ENCODE data around the gene PIEZO1. TPM values are rescaled to one million over a fixed set of nuclear protein-coding genes. Genes with fewer than 3 reads are reported as not detected.

Gene PIEZO1
- total and polyA plus RNA-seq, 9 of the 15 experiments (the other 6 are each of a cell fraction or from before 2014, with no cell fraction given) = 3.6 to 432 (median 131) TPM

DNA sequence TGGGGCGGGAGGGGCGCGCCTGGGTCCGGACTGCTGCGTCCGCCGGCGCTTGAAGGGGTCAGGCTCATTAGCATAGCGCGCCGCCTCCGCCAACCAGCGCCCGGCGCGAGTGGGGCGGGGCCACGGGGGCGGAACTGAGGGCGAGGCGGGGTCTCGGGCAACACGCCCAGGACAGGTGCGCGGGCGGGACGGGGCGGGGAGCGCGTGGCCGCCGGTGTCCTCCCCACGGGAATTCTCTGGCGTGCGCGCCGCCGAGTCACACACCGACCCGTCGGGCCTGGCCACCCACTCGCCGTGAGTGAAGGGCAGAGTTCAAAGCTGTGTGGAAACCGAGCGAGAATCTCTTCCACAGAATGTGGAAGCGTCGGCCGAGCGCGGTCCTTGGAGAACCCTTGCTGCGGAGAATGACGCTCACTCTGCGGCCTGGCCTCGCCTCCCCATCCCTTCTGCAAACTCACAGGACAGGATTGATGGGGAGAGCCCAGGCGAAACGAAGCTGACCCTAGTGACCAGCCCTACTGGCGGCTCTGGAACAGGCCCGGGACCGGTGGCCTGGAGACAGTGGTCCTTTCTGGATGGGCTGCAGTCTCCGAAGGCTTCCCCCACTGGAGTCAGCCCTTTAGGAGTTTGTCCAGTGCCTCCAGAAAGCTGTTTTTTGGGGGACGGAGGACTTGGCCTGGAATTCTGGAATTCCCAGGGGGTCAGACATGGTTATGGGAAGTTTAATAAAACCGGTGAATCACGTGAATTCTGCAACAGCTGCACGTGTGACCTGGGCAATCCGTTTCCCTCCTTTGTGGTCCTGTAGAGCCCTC, 98.4 kb downstream of the PIEZO1 start, which contains the start of gene SNAI3 (continued):
- TF ChIP-seq, protein P1, sequence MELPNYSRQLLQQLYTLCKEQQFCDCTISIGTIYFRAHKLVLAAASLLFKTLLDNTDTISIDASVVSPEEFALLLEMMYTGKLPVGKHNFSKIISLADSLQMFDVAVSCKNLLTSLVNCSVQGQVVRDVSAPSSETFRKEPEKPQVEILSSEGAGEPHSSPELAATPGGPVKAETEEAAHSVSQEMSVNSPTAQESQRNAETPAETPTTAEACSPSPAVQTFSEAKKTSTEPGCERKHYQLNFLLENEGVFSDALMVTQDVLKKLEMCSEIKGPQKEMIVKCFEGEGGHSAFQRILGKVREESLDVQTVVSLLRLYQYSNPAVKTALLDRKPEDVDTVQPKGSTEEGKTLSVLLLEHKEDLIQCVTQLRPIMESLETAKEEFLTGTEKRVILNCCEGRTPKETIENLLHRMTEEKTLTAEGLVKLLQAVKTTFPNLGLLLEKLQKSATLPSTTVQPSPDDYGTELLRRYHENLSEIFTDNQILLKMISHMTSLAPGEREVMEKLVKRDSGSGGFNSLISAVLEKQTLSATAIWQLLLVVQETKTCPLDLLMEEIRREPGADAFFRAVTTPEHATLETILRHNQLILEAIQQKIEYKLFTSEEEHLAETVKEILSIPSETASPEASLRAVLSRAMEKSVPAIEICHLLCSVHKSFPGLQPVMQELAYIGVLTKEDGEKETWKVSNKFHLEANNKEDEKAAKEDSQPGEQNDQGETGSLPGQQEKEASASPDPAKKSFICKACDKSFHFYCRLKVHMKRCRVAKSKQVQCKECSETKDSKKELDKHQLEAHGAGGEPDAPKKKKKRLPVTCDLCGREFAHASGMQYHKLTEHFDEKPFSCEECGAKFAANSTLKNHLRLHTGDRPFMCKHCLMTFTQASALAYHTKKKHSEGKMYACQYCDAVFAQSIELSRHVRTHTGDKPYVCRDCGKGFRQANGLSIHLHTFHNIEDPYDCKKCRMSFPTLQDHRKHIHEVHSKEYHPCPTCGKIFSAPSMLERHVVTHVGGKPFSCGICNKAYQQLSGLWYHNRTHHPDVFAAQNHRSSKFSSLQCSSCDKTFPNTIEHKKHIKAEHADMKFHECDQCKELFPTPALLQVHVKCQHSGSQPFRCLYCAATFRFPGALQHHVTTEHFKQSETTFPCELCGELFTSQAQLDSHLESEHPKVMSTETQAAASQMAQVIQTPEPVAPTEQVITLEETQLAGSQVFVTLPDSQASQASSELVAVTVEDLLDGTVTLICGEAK (IDR thresholded peaks at IDR 0.05) = no peak
- TF ChIP-seq, protein P1 (CRISPR knock-in tag; IDR thresholded peaks at IDR 0.05) = no peak
- peak; percentile 81 for TF ChIP-seq CXXC5 (CRISPR knock-in tag; IDR thresholded peaks at IDR 0.05)
- TF ChIP-seq, protein P2, sequence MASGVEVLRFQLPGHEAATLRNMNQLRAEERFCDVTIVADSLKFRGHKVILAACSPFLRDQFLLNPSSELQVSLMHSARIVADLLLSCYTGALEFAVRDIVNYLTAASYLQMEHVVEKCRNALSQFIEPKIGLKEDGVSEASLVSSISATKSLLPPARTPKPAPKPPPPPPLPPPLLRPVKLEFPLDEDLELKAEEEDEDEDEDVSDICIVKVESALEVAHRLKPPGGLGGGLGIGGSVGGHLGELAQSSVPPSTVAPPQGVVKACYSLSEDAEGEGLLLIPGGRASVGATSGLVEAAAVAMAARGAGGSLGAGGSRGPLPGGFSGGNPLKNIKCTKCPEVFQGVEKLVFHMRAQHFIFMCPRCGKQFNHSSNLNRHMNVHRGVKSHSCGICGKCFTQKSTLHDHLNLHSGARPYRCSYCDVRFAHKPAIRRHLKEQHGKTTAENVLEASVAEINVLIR (CRISPR knock-in tag; IDR thresholded peaks at IDR 0.05) = no peak
- no peak for TF ChIP-seq ZFP30 (CRISPR knock-in tag; IDR thresholded peaks at IDR 0.05; ENCODE audit: borderline replicate concordance)
- 0 out of 2 replicates have a peak, but pooled peaks have one; percentile 25 for TF ChIP-seq SOX6 (IDR thresholded peaks at IDR 0.05)
- peak; percentile 63 for TF ChIP-seq KDM5B (IDR thresholded peaks at IDR 0.05; ENCODE audit: insufficient replicate concordance, low read depth, low read length)
- TF ChIP-seq ZFP36 (IDR thresholded peaks at IDR 0.05; ENCODE audit: low read depth, low read length, partially characterized antibody) = no peak
- no peak for TF ChIP-seq STAG1 (CRISPR knock-in tag; IDR thresholded peaks at IDR 0.05; ENCODE audit: borderline replicate concordance)
- TF ChIP-seq, protein P3, sequence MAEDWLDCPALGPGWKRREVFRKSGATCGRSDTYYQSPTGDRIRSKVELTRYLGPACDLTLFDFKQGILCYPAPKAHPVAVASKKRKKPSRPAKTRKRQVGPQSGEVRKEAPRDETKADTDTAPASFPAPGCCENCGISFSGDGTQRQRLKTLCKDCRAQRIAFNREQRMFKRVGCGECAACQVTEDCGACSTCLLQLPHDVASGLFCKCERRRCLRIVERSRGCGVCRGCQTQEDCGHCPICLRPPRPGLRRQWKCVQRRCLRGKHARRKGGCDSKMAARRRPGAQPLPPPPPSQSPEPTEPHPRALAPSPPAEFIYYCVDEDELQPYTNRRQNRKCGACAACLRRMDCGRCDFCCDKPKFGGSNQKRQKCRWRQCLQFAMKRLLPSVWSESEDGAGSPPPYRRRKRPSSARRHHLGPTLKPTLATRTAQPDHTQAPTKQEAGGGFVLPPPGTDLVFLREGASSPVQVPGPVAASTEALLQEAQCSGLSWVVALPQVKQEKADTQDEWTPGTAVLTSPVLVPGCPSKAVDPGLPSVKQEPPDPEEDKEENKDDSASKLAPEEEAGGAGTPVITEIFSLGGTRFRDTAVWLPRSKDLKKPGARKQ (CRISPR knock-in tag; IDR thresholded peaks at IDR 0.05) = no peak
- TF ChIP-seq FOS (IDR thresholded peaks at IDR 0.05; ENCODE audit: extremely low read depth, insufficient read length) = no peak
- TF ChIP-seq ZNF586 (CRISPR knock-in tag; conservative IDR thresholded peaks at IDR 0.05) = no peak
- peak; percentile 77 for TF ChIP-seq EGR1 (conservative IDR thresholded peaks at IDR 0.05)
- TF ChIP-seq, protein P4, sequence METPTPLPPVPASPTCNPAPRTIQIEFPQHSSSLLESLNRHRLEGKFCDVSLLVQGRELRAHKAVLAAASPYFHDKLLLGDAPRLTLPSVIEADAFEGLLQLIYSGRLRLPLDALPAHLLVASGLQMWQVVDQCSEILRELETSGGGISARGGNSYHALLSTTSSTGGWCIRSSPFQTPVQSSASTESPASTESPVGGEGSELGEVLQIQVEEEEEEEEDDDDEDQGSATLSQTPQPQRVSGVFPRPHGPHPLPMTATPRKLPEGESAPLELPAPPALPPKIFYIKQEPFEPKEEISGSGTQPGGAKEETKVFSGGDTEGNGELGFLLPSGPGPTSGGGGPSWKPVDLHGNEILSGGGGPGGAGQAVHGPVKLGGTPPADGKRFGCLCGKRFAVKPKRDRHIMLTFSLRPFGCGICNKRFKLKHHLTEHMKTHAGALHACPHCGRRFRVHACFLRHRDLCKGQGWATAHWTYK (CRISPR knock-in tag; IDR thresholded peaks at IDR 0.05) = no peak
